Stimulated activated CD4-positive, alpha-beta T cell treated with anti-CD3 and anti-CD28 coated beads, Interleukin-15, amount 100 ng/mL, for 24 hours (primary cell): ENCODE results near the gene ARHGEF17.

Experiments
- DNase-seq: peaks from one replicate; pipeline ENCODE4 v3.0.0-alpha.2; 2020

ARHGEF17 gene

GRCh38 chr11:73335204-73335923 lies 27.3 kb downstream of the ARHGEF17 start:
- DNase-seq: peak; percentile 83

GRCh38 chr11:73337846-73338245 lies 29.8 kb downstream of the ARHGEF17 start:
- no peak for DNase-seq

GRCh38 chr11:73338279-73338678 lies 30.2 kb downstream of the ARHGEF17 start:
- no peak for DNase-seq

- DNase-seq: no peak
Observed at GRCh38 chr11:73340164-73340563, 32.1 kb downstream of the ARHGEF17 start.

GRCh38 chr11:73342633-73343032 lies 34.6 kb downstream of the ARHGEF17 start:
- DNase-seq: no peak

GRCh38 chr11:73343076-73343873 lies 35.2 kb downstream of the ARHGEF17 start:
- DNase-seq: no peak

- no peak for DNase-seq
Observed at GRCh38 chr11:73344191-73344607, 36.1 kb downstream of the ARHGEF17 start.

GRCh38 chr11:73345481-73346160 lies 37.5 kb downstream of the ARHGEF17 start:
- no peak for DNase-seq

- DNase-seq: no peak
Observed at GRCh38 chr11:73346186-73346935, 38.3 kb downstream of the ARHGEF17 start.

GRCh38 chr11:73347067-73347466 lies 39.0 kb downstream of the ARHGEF17 start:
- DNase-seq: no peak

- DNase-seq: no peak
Observed at GRCh38 chr11:73348838-73349237, 40.8 kb downstream of the ARHGEF17 start.

- DNase-seq: no peak
Observed at GRCh38 chr11:73349633-73350032, 41.6 kb downstream of the ARHGEF17 start.

- DNase-seq: peak; percentile 62
Observed at GRCh38 chr11:73350908-73351636, 43.0 kb downstream of the ARHGEF17 start.

GRCh38 chr11:73353422-73353821 lies 45.3 kb downstream of the ARHGEF17 start:
- no peak for DNase-seq

- DNase-seq: no peak
Observed at GRCh38 chr11:73355109-73355508, 47.0 kb downstream of the ARHGEF17 start.

GRCh38 chr11:73356979-73357860 lies 49.1 kb downstream of the ARHGEF17 start:
- DNase-seq: no peak

GRCh38 chr11:73358071-73358470 lies 50.0 kb downstream of the ARHGEF17 start:
- DNase-seq: no peak

- no peak for DNase-seq
Observed at GRCh38 chr11:73359341-73359740, 51.3 kb downstream of the ARHGEF17 start.

GRCh38 chr11:73359930-73360742 lies 52.1 kb downstream of the ARHGEF17 start:
- peak; percentile 49 for DNase-seq

- DNase-seq: no peak
Observed at GRCh38 chr11:73360743-73361369, 52.8 kb downstream of the ARHGEF17 start.
